HEK293 (cell line): ENCODE data around the gene AMBRA1.

ENCODE experiments used
- CTCF ChIA-PET: fragments of 350-600 bp; formaldehyde crosslinking; extraction: SDS; loops from one replicate; lab custom pipeline; 2021; ENCODE audit warnings: antibody characterized with exemption; lab: Yijun Ruan, JAX
- POLR2A ChIA-PET: fragments of 300-600 bp; formaldehyde crosslinking; extraction: SDS; loops from one replicate; lab custom pipeline; 2020; ENCODE audit warnings: antibody characterized with exemption, inconsistent platforms; lab: Yijun Ruan, JAX
- H3K27ac ChIP-seq: fragments of 200-500 bp; sonication (Bioruptor generic); 2 replicates; pipeline ENCODE4 v1.5.1; 2014; ENCODE audit warnings: low read depth, low read length, control low read depth, inconsistent platforms; ENCODE audit errors: extremely low read depth
- H3K36me3 ChIP-seq, 2 experiments: fragments of 200-500 bp in 1 of 2; sonication (Bioruptor generic) in 1 of 2; 1 replicate in 1 of 2; 2 replicates in 1 of 2; pipeline ENCODE4 v1.5.1; 2014 to 2017; ENCODE audit warnings: inconsistent platforms in 2 of 2, low read length in 2 of 2; ENCODE audit not compliant: control insufficient read depth in 2 of 2, insufficient read depth in 1 of 2
- H3K4me1 ChIP-seq: fragments of 200-500 bp; sonication (Bioruptor generic); 2 replicates; pipeline ENCODE4 v1.5.1; 2014; ENCODE audit warnings: mild to moderate bottlenecking, low read length, inconsistent platforms; ENCODE audit not compliant: control insufficient read depth, insufficient read depth
- H3K4me3 ChIP-seq: 2 replicates; pipeline ENCODE4 v1.5.1; 2011; ENCODE audit warnings: low read depth, mild to moderate bottlenecking, control low read depth, low read length, moderate library complexity
- H3K9me3 ChIP-seq: fragments of 200-500 bp; sonication (Bioruptor generic); 2 replicates; pipeline ENCODE4 v1.5.1; 2014; ENCODE audit warnings: low read depth, low read length, inconsistent platforms; ENCODE audit not compliant: control insufficient read depth, insufficient read depth
- GLI4 ChIP-seq: fragments of 450-650 bp; formaldehyde crosslinking; IDR thresholded peaks from 2 replicates; pipeline ENCODE4 v1.5.1; 2016; ENCODE audit warnings: missing biosample characterization, missing genetic modification characterization
- GLIS2 ChIP-seq: fragments of 450-650 bp; formaldehyde crosslinking; IDR thresholded peaks from 2 replicates; pipeline ENCODE4 v1.5.1; 2016; ENCODE audit warnings: missing biosample characterization, missing genetic modification characterization
- PBX3 ChIP-seq: sonication (generic); formaldehyde crosslinking; IDR thresholded peaks from 2 replicates; pipeline ENCODE4 v1.8.1; 2022; ENCODE audit warnings: mild to moderate bottlenecking, moderate library complexity, missing genetic modification reagents
- PRDM4 ChIP-seq: fragments of 450-650 bp; formaldehyde crosslinking; IDR thresholded peaks from 2 replicates; pipeline ENCODE4 v1.5.1; 2017; ENCODE audit warnings: missing biosample characterization, missing genetic modification characterization
- ZBTB1 ChIP-seq: fragments of 450-650 bp; formaldehyde crosslinking; IDR thresholded peaks from 2 replicates; pipeline ENCODE4 v1.5.1; 2016; ENCODE audit warnings: missing biosample characterization, missing genetic modification characterization
- ZBTB8A ChIP-seq: fragments of 450-650 bp; formaldehyde crosslinking; IDR thresholded peaks from 2 replicates; pipeline ENCODE4 v1.5.1; 2016; ENCODE audit warnings: missing biosample characterization, missing genetic modification characterization
- ZFP69B ChIP-seq: fragments of 450-650 bp; formaldehyde crosslinking; IDR thresholded peaks from 2 replicates; pipeline ENCODE4 v1.5.1; 2016; ENCODE audit warnings: missing biosample characterization, missing genetic modification characterization
- ZNF155 ChIP-seq: fragments of 450-650 bp; formaldehyde crosslinking; IDR thresholded peaks from 2 replicates; pipeline ENCODE4 v1.5.1; 2016; ENCODE audit warnings: missing biosample characterization, missing genetic modification characterization
- ZNF274 ChIP-seq, 2 experiments: fragments of 200-500 bp in 1 of 2; fragments of 450-650 bp in 1 of 2; sonication (Bioruptor generic) in 1 of 2; formaldehyde crosslinking in 1 of 2; IDR thresholded peaks; 2 replicates each; pipeline versions ENCODE4 v1.5.1 to v1.6.1; 2014 to 2016; ENCODE audit warnings: borderline replicate concordance in 1 of 2, inconsistent platforms in 1 of 2, low read length in 1 of 2, missing biosample characterization in 1 of 2, missing genetic modification characterization in 1 of 2
- ZNF280C ChIP-seq: fragments of 450-650 bp; formaldehyde crosslinking; IDR thresholded peaks from 2 replicates; pipeline ENCODE4 v1.5.1; 2016; ENCODE audit warnings: missing biosample characterization, missing genetic modification characterization
- ZNF292 ChIP-seq: fragments of 450-650 bp; formaldehyde crosslinking; IDR thresholded peaks from 2 replicates; pipeline ENCODE4 v1.5.1; 2016; ENCODE audit warnings: low read depth, missing biosample characterization, missing genetic modification characterization, borderline replicate concordance
- ZNF354C ChIP-seq: fragments of 450-650 bp; formaldehyde crosslinking; IDR thresholded peaks from 2 replicates; pipeline ENCODE4 v1.5.1; 2016; ENCODE audit warnings: missing biosample characterization, missing genetic modification characterization, low read depth, borderline replicate concordance
- ZNF473 ChIP-seq: fragments of 450-650 bp; formaldehyde crosslinking; IDR thresholded peaks from 2 replicates; pipeline ENCODE4 v1.5.1; 2017; ENCODE audit warnings: missing biosample characterization, missing genetic modification characterization
- ZNF626 ChIP-seq: fragments of 450-650 bp; sonication (Bioruptor Pico); formaldehyde crosslinking; IDR thresholded peaks from 2 replicates; pipeline ENCODE4 v1.5.1; 2018; ENCODE audit warnings: missing biosample characterization, missing genetic modification characterization, inconsistent platforms
- ZNF664 ChIP-seq: fragments of 450-650 bp; formaldehyde crosslinking; IDR thresholded peaks from 2 replicates; pipeline ENCODE4 v1.5.1; 2016; ENCODE audit warnings: missing biosample characterization, missing genetic modification characterization
- ZNF768 ChIP-seq: fragments of 450-650 bp; formaldehyde crosslinking; IDR thresholded peaks from 2 replicates; pipeline ENCODE4 v1.5.1; 2018; ENCODE audit warnings: missing biosample characterization, mild to moderate bottlenecking, missing genetic modification characterization
- ZSCAN5A ChIP-seq: fragments of 450-650 bp; formaldehyde crosslinking; IDR thresholded peaks from 2 replicates; pipeline ENCODE4 v1.5.1; 2016; ENCODE audit warnings: missing biosample characterization, missing genetic modification characterization
- TF ChIP-seq, protein P1 (sequence below): fragments of 450-650 bp; formaldehyde crosslinking; IDR thresholded peaks from 2 replicates; pipeline ENCODE4 v1.5.1; 2016; ENCODE audit warnings: missing biosample characterization, missing genetic modification characterization

The AMBRA1 gene

GRCh38 chr11:46597155-46597554 lies 3.3 kb upstream of the AMBRA1 start:
- POLR2A ChIA-PET: no interaction called here

More at GRCh38 chr11:46597155-46597554, 3.3 kb upstream of the AMBRA1 start:
- Histone ChIP-seq H3K27ac (no peak overlapping the region), H3K9me3 (no peaks in the 10 kb centered on the region), H3K4me1 (no peaks in the 10 kb centered on the region), H3K36me3 (no peaks in the 10 kb centered on the region), H3K4me3 (no peak overlapping the region)
- TF ChIP-seq ZNF280C (no peak), ZNF664 (tag by site-specific recombination) (no peak), GLIS2 (tag by site-specific recombination) (no peak), ZNF626 (no peak), ZNF292 (tag by site-specific recombination) (no peak), ZSCAN5A (no peak), ZNF768 (tag by site-specific recombination) (no peak), PBX3 (no peak), ZBTB8A (tag by site-specific recombination) (no peak), ZNF473 (no peak), ZBTB1 (no peak), PRDM4 (tag by site-specific recombination) (no peak), ZNF155 (no peak), ZNF274 (IDR thresholded peaks at IDR 0.05; ENCODE audit: low read length) (no peak), ZNF274 (tag by site-specific recombination; IDR thresholded peaks at IDR 0.05; ENCODE audit: borderline replicate concordance) (no peak), ZNF354C (no peak), GLI4 (no peak), ZFP69B (no peak)
- TF ChIP-seq, protein P1, sequence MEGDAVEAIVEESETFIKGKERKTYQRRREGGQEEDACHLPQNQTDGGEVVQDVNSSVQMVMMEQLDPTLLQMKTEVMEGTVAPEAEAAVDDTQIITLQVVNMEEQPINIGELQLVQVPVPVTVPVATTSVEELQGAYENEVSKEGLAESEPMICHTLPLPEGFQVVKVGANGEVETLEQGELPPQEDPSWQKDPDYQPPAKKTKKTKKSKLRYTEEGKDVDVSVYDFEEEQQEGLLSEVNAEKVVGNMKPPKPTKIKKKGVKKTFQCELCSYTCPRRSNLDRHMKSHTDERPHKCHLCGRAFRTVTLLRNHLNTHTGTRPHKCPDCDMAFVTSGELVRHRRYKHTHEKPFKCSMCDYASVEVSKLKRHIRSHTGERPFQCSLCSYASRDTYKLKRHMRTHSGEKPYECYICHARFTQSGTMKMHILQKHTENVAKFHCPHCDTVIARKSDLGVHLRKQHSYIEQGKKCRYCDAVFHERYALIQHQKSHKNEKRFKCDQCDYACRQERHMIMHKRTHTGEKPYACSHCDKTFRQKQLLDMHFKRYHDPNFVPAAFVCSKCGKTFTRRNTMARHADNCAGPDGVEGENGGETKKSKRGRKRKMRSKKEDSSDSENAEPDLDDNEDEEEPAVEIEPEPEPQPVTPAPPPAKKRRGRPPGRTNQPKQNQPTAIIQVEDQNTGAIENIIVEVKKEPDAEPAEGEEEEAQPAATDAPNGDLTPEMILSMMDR: no peak
- CTCF ChIA-PET: no interaction called here
